Skeletal muscle tissue (tissue), 4 donors: ENCODE measurements around the gene ACADSB. TPM values are rescaled to one million over a fixed set of nuclear protein-coding genes. Genes with fewer than 3 reads are reported as not detected.

ENCODE experiments used
- H3K27ac ChIP-seq: one replicate; pipeline ENCODE4 v1.7.0; 2013; ENCODE audit warnings: mild to moderate bottlenecking, low read depth, low read length, inconsistent platforms
- H3K27me3 ChIP-seq, 3 donors: one replicate each; pipeline ENCODE4 v1.7.0; 2013; ENCODE audit warnings: low read length in 3 of 3; ENCODE audit not compliant: control insufficient read depth in 3 of 3, insufficient read depth in 3 of 3
- H3K36me3 ChIP-seq, 3 donors: one replicate each; pipeline ENCODE4 v1.7.0; 2013; ENCODE audit warnings: low read length in 3 of 3; ENCODE audit not compliant: control insufficient read depth in 3 of 3, insufficient read depth in 3 of 3
- H3K4me1 ChIP-seq, 3 donors: one replicate each; pipeline ENCODE4 v1.7.0; 2013; ENCODE audit warnings: low read length in 3 of 3, mild to moderate bottlenecking in 3 of 3; ENCODE audit not compliant: control insufficient read depth in 3 of 3, insufficient read depth in 3 of 3
- H3K4me3 ChIP-seq, 3 donors: one replicate each; pipeline ENCODE4 v1.7.0; 2013; ENCODE audit warnings: low read length in 3 of 3
- H3K9ac ChIP-seq, 3 donors: one replicate each; pipeline ENCODE4 v1.7.0; 2013; ENCODE audit warnings: low read length in 3 of 3, mild to moderate bottlenecking in 3 of 3, moderate library complexity in 2 of 3, low read depth in 1 of 3
- H3K9me3 ChIP-seq, 3 donors: one replicate each; pipeline ENCODE4 v1.7.0; 2013; ENCODE audit warnings: low read length in 3 of 3; ENCODE audit not compliant: control insufficient read depth in 3 of 3
- total RNA-seq: library from RNA; depleted of rRNA; stranded (reverse); fragments of >200 nt; gene quantifications from one replicate; pipeline ENCODE4 v1.2.3, GENCODE V29; 2014
- donor health status: Osteomylitis.

The ACADSB gene
- total RNA-seq, 1 donor from 2014 or later: 6.8 TPM

- Histone ChIP-seq H3K9me3 (no peaks in the 10 kb centered on the region), H3K27ac (no peak overlapping the region), H3K9ac (no peak overlapping the region), H3K4me3 (no peak overlapping the region), H3K27me3 (peaks cover 0 to 8% (median 0%) of the 10 kb centered on the region in 3 donors), H3K4me1 (no peaks in the 10 kb centered on the region), H3K36me3 (no peaks in the 10 kb centered on the region)
These were observed 79.0 kb downstream of the ACADSB start for GRCh38 chr10:123087786-123088185.

- Histone ChIP-seq H3K36me3 (no peaks in the 10 kb centered on the region), H3K27ac (no peak overlapping the region), H3K9me3 (no peaks in the 10 kb centered on the region), H3K4me1 (no peaks in the 10 kb centered on the region), H3K9ac (no peak overlapping the region), H3K27me3 (peaks cover 12 to 36% (median 13%) of the 10 kb centered on the region in 3 donors), H3K4me3 (no peak overlapping the region)
These were observed 84.0 kb downstream of the ACADSB start for GRCh38 chr10:123092635-123093414.

DNA sequence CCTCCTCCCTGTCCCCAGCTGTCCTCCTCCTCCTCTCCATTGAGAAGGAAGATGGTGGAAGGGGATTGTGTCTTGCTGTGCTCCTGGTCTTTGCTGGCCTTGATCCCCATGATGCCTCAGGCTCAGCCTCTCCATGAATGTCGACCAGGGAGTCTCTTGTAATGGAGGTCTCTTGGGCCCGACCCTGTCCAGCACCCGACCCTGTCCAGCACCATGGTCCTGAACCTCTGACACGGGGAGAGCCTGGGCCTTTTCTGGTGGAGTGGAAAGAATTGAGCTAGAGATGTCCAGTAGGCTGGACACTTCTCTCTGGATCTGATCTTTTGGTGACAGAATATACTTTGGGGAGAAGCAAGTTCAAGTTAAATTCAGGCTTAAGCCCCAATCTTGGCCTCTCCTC is 84.7 kb downstream of the ACADSB start:
- H3K9ac ChIP-seq: no peak overlapping the region
- H3K9me3 ChIP-seq: no peaks in the 10 kb centered on the region
- H3K27ac ChIP-seq: no peak overlapping the region
- H3K4me3 ChIP-seq: no peak overlapping the region
- no peaks in the 10 kb centered on the region for H3K36me3 ChIP-seq
- peaks cover 12 to 41% (median 13%) of the 10 kb centered on the region in 3 donors for H3K27me3 ChIP-seq
- no peaks in the 10 kb centered on the region for H3K4me1 ChIP-seq

DNA sequence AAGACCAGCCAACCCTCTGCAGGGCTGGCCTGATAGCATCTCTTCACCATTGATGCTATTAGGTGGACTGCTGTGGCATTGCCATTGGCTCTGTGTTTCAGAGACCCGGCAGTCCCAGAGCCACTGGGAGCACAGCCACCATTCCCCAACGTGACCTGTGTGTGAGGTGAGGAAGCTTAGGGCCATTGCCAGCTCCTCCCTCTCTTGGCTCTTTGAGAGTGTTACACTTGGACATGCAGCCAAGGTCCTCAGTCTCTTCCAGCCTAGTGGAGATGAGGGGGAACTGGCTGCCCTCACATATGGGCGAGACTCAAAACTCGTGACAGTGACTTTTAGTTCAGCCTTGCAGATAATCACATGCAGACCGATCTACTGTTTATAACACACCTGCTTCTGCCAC is 87.6 kb downstream of the ACADSB start:
- Histone ChIP-seq H3K36me3 (no peaks in the 10 kb centered on the region), H3K4me1 (no peaks in the 10 kb centered on the region), H3K27ac (no peak overlapping the region), H3K9me3 (no peaks in the 10 kb centered on the region), H3K27me3 (peaks cover 12 to 45% (median 18%) of the 10 kb centered on the region in 3 donors), H3K4me3 (no peak overlapping the region), H3K9ac (no peak overlapping the region)

DNA sequence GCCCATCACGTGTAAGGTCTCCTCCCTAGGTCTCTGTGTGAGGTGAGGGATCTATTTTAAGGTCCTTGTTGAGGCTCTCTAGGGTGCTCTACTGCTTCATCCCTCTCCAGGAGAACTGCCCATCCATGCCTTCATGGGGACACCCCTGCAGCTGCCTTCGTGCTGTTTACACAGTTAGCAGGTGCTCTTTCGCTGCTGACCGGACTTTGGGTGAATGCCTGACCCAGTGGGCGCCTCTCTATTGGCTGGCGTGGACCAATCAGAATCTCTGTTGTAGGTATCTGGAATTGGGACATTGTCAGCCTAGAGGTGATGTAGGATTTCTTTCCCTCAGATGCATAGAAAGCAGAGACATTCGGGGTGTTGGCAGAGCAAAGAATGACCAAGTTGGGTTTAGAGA is 88.2 kb downstream of the ACADSB start:
- Histone ChIP-seq H3K9me3 (no peaks in the 10 kb centered on the region), H3K9ac (no peak overlapping the region), H3K27me3 (peaks cover 12 to 47% (median 18%) of the 10 kb centered on the region in 3 donors), H3K27ac (no peak overlapping the region), H3K36me3 (no peaks in the 10 kb centered on the region), H3K4me1 (no peaks in the 10 kb centered on the region), H3K4me3 (no peak overlapping the region)

DNA sequence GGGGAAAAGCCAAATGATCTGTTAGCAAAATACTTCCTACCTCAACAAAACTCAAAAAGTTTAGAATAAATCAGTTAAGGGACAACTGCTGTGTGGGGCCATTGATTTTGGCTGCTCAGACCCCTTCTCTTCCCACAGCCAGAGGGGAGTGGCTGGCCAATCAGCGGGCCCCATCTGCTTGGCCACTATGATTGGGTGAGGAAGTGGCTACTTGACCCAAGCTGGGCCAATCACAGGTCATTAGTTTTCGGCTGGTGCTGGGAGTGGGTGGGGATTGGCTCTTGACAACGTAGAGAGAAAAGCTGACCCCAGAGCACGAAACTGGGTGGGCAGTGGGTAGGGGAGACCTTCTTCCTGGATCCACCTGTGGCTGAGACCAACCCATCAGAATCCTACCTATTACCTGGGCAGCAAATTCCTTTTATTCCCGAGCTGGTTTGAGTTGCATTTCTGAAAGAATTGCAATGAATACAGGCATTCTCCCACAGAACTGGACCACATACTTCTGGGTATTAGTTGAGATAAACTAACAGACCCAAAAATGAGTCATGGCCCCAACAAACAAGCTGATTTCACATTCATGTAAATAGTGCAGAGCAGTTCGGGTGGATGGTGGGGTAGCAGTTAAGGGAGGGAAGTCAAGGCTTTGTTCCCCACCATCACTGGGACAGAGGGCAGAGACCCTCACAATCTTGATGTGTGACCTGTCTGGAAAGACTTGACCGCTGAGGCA is 91.4 kb downstream of the ACADSB start:
- H3K36me3 ChIP-seq: no peaks in the 10 kb centered on the region
- no peaks in the 10 kb centered on the region for H3K4me1 ChIP-seq
- H3K4me3 ChIP-seq: no peak overlapping the region
- peaks cover 5 to 30% (median 8%) of the 10 kb centered on the region in 3 donors for H3K27me3 ChIP-seq
- no peaks in the 10 kb centered on the region for H3K9me3 ChIP-seq
- H3K9ac ChIP-seq: no peak overlapping the region
- H3K27ac ChIP-seq: no peak overlapping the region

GRCh38 chr10:123101872-123102271 is 93.1 kb downstream of the ACADSB start:
- Histone ChIP-seq H3K4me1 (no peaks in the 10 kb centered on the region), H3K4me3 (no peak overlapping the region), H3K27me3 (peaks cover 4 to 32% (median 5%) of the 10 kb centered on the region in 3 donors), H3K9me3 (no peaks in the 10 kb centered on the region), H3K9ac (no peak overlapping the region), H3K36me3 (no peaks in the 10 kb centered on the region), H3K27ac (no peak overlapping the region)

GRCh38 chr10:123102673-123103072 is 93.9 kb downstream of the ACADSB start:
- H3K36me3 ChIP-seq: no peaks in the 10 kb centered on the region
- H3K9me3 ChIP-seq: no peaks in the 10 kb centered on the region
- no peaks in the 10 kb centered on the region for H3K4me1 ChIP-seq
- no peak overlapping the region for H3K4me3 ChIP-seq
- H3K27me3 ChIP-seq: peaks cover 3 to 27% (median 4%) of the 10 kb centered on the region in 3 donors
- no peak overlapping the region for H3K9ac ChIP-seq
- no peak overlapping the region for H3K27ac ChIP-seq

DNA sequence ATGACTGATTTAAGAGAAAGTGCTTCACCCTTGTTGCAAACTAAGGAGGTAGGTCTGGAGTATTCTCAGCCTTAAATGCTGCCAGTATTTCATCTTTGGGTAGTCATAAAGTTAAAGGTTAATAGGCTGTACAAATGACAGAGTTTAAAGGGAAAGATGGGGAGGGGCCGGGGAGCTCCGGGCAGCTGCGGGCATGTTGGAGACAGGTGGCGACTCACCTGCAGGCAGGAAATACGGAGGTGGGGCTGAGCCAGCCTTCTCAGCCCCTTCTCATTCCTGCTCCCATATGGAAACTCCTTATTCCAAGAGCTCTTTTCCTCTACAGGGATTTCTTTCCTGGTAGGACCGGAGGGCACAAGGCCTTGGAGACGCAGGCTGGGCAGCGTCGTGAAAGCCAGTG is 95.1 kb downstream of the ACADSB start:
- Histone ChIP-seq H3K36me3 (no peaks in the 10 kb centered on the region), H3K9ac (no peak overlapping the region), H3K27ac (no peak overlapping the region), H3K4me3 (no peak overlapping the region), H3K27me3 (peaks cover 0 to 18% (median 3%) of the 10 kb centered on the region in 3 donors), H3K4me1 (no peaks in the 10 kb centered on the region), H3K9me3 (no peaks in the 10 kb centered on the region)
